HG03108 (cell line): Measurements from ENCODE around the gene PPP2R3B.
"Not testable (repeated sequence)": the region's sequence is repeated elsewhere in the genome, so short reads cannot be mapped to it uniquely, and the experiment has no call there.

Experiments used
- ATAC-seq: cut with Tn5 transposase; IDR thresholded peaks from one replicate; pipeline ENCODE4 v1.9.1; 2021; ENCODE audit warnings: moderate library complexity; ENCODE audit not compliant: unreplicated experiment

PPP2R3B gene

GRCh38 chrX:356385-357034 lies 30.2 kb downstream of the PPP2R3B start:
- no peak for ATAC-seq

- no peak for ATAC-seq
Observed at GRCh38 chrX:355329-356050, 31.2 kb downstream of the PPP2R3B start.

- ATAC-seq: no peak
Observed at GRCh38 chrX:353566-354535, 32.9 kb downstream of the PPP2R3B start.

GRCh38 chrX:352582-353314 lies 34.0 kb downstream of the PPP2R3B start:
- ATAC-seq: no peak

GRCh38 chrX:352181-352580 lies 34.5 kb downstream of the PPP2R3B start:
- ATAC-seq: no peak

- no peak for ATAC-seq
Observed at GRCh38 chrX:351736-352135, 35.0 kb downstream of the PPP2R3B start.

GRCh38 chrX:351324-351641 lies 35.4 kb downstream of the PPP2R3B start:
- ATAC-seq: not testable (repeated sequence)

- ATAC-seq: no peak
Observed at GRCh38 chrX:350534-351323, 36.0 kb downstream of the PPP2R3B start.

- no peak for ATAC-seq
Observed at GRCh38 chrX:350148-350533, 36.6 kb downstream of the PPP2R3B start.

GRCh38 chrX:349702-350101 lies 37.0 kb downstream of the PPP2R3B start:
- no peak for ATAC-seq

- no peak for ATAC-seq
Observed at GRCh38 chrX:349196-349595, 37.5 kb downstream of the PPP2R3B start.

GRCh38 chrX:348461-349117 lies 38.1 kb downstream of the PPP2R3B start:
- ATAC-seq: no peak

- no peak for ATAC-seq
Observed at GRCh38 chrX:347351-348117, 39.2 kb downstream of the PPP2R3B start.

GRCh38 chrX:346034-346813 lies 40.5 kb downstream of the PPP2R3B start:
- ATAC-seq: no peak

GRCh38 chrX:345020-345925 lies 41.4 kb downstream of the PPP2R3B start:
- ATAC-seq: no peak

- no peak for ATAC-seq
Observed at GRCh38 chrX:344371-344901, 42.3 kb downstream of the PPP2R3B start.

- no peak for ATAC-seq
Observed at GRCh38 chrX:341541-342101, 45.1 kb downstream of the PPP2R3B start.
